Tibial artery (tissue), 4 donors: ENCODE data around the gene TMC3.

Experiments used
- DNase-seq, 2 donors: peaks; one replicate each; pipeline ENCODE4 v3.0.0-alpha.2; 2019
- H3K27ac ChIP-seq, 2 donors: fragments of 200-600 bp; sonication (generic) in 1 of 2; 1 replicate in 1 of 2; 2 replicates in 1 of 2; pipeline ENCODE4 v1.5.1; 2018 to 2019; ENCODE audit warnings: mild to moderate bottlenecking in 1 of 2
- H3K27me3 ChIP-seq, 2 donors: fragments of 200-600 bp; sonication (generic) in 1 of 2; one replicate each; pipeline versions ENCODE4 v1.5.1 to v1.6.0; 2016 to 2019
- H3K36me3 ChIP-seq, 3 donors: fragments of 200-600 bp; sonication (generic) in 2 of 3; one replicate each; pipeline ENCODE4 v1.5.1; 2016 to 2019; ENCODE audit warnings: mild to moderate bottlenecking in 2 of 3
- H3K4me1 ChIP-seq, 4 donors: fragments of 200-600 bp; sonication (generic) in 2 of 4; 1 replicate in 3 of 4; 2 replicates in 1 of 4; pipeline ENCODE4 v1.5.1; 2016 to 2019
- H3K4me3 ChIP-seq, 2 donors: fragments of 200-600 bp; sonication (generic) in 1 of 2; 1 replicate in 1 of 2; 2 replicates in 1 of 2; pipeline ENCODE4 v1.5.1; 2018 to 2019; ENCODE audit warnings: mild to moderate bottlenecking in 2 of 2
- H3K9me3 ChIP-seq, 3 donors: fragments of 200-600 bp; sonication (generic) in 1 of 3; one replicate each; pipeline ENCODE4 v1.5.1; 2016 to 2019
- CTCF ChIP-seq, 2 experiments: fragments of 200-600 bp in 1 of 2; fragments of 450-650 bp in 1 of 2; IDR thresholded peaks; one replicate each; pipeline ENCODE4 v1.5.1; 2017 to 2019; ENCODE audit warnings: antibody characterized with exemption in 2 of 2, mild to moderate bottlenecking in 1 of 2, moderate library complexity in 1 of 2
- intact Hi-C: fragments of 100-400 bp; cut with DNase I; formaldehyde crosslinking; loops from one replicate; pipeline ENCODE4 v1.15.0; 2023; ENCODE audit warnings: low total_unique reads

TMC3 gene

GRCh38 chr15:81322676-81323253 is 51.2 kb downstream of the TMC3 start:
- DNase-seq, result no peak
- Histone ChIP-seq H3K27me3 (no peaks in the 10 kb centered on the region), H3K4me1 (peaks cover 0 to 21% (median 11%) of the 10 kb centered on the region in 4 donors), H3K4me3 (no peak overlapping the region), H3K27ac (no peak overlapping the region), H3K36me3 (peaks cover 7 to 20% (median 17%) of the 10 kb centered on the region in 3 donors), H3K9me3 (no peaks in the 10 kb centered on the region)
- intact Hi-C loops, result no loop called here
- no peak for TF ChIP-seq CTCF (IDR thresholded peaks at IDR 0.05)

GRCh38 chr15:81321667-81322066 is 52.3 kb downstream of the TMC3 start:
- Histone ChIP-seq H3K4me1 (peaks cover 0 to 21% (median 11%) of the 10 kb centered on the region in 4 donors), H3K27ac (no peak overlapping the region), H3K4me3 (no peak overlapping the region), H3K9me3 (no peaks in the 10 kb centered on the region), H3K27me3 (no peaks in the 10 kb centered on the region), H3K36me3 (peaks cover 7 to 24% (median 22%) of the 10 kb centered on the region in 3 donors)
- DNase-seq, result no peak
- intact Hi-C loops, result no loop called here
- TF ChIP-seq CTCF (IDR thresholded peaks at IDR 0.05), result no peak

- no peak for TF ChIP-seq CTCF (IDR thresholded peaks at IDR 0.05)
- intact Hi-C loops, result no loop called here
- Histone ChIP-seq H3K36me3 (peaks cover 7 to 24% (median 22%) of the 10 kb centered on the region in 3 donors), H3K27me3 (no peaks in the 10 kb centered on the region), H3K4me3 (no peak overlapping the region), H3K4me1 (peaks cover 0 to 14% (median 12%) of the 10 kb centered on the region in 4 donors), H3K9me3 (no peaks in the 10 kb centered on the region), H3K27ac (no peak overlapping the region)
- DNase-seq, result peak in 1 of 2 donors; percentile 37
Observed at GRCh38 chr15:81317642-81318017, 56.4 kb downstream of the TMC3 start.

GRCh38 chr15:81316267-81316666 is 57.7 kb downstream of the TMC3 start:
- no peak for DNase-seq
- Histone ChIP-seq H3K9me3 (no peaks in the 10 kb centered on the region), H3K4me1 (peaks cover 0 to 18% (median 13%) of the 10 kb centered on the region in 4 donors), H3K27ac (no peak overlapping the region), H3K36me3 (peaks cover 7 to 24% (median 22%) of the 10 kb centered on the region in 3 donors), H3K4me3 (no peak overlapping the region), H3K27me3 (no peaks in the 10 kb centered on the region)
- intact Hi-C loops, result no loop called here
- no peak for TF ChIP-seq CTCF (IDR thresholded peaks at IDR 0.05)

- peak in 1 of 2 donors; percentile 57 for DNase-seq
- intact Hi-C loops, result no loop called here
- H3K4me1 ChIP-seq, result peaks cover 0 to 20% (median 13%) of the 10 kb centered on the region in 4 donors
- no peak overlapping the region for H3K4me3 ChIP-seq
- no peak overlapping the region for H3K27ac ChIP-seq
- no peaks in the 10 kb centered on the region for H3K27me3 ChIP-seq
- H3K9me3 ChIP-seq, result no peaks in the 10 kb centered on the region
- no peak for TF ChIP-seq CTCF (IDR thresholded peaks at IDR 0.05)
- peaks cover 7 to 24% (median 22%) of the 10 kb centered on the region in 3 donors for H3K36me3 ChIP-seq
Observed at GRCh38 chr15:81315452-81316175, 58.4 kb downstream of the TMC3 start.
